Panc1 (cell line): ENCODE results near the gene MFSD12. TPM values are rescaled to one million over a fixed set of nuclear protein-coding genes. Genes with fewer than 3 reads are reported as not detected.

ENCODE experiments used
- ATAC-seq: fragments of 200-7000 bp; cut with Tn5 transposase; 2 replicates; pipeline ENCODE4 v1.9.1; 2020; ENCODE audit warnings: mild to moderate bottlenecking, moderate library complexity
- BruUV-seq: library from RNA; stranded (reverse); fragments of 400-500 nt; replicated peaks from 2 replicates; lab custom pipeline; 2021; lab: Mats Ljungman, UMichigan
- CTCF ChIA-PET: fragments of 300-600 bp; sonication (Branson Sonifier 250); formaldehyde crosslinking; loops from one replicate; lab custom pipeline; 2022; ENCODE audit warnings: antibody characterized with exemption; lab: Charles Lee
- POLR2A ChIA-PET: fragments of 300-600 bp; sonication (Branson Sonifier 250); formaldehyde crosslinking; loops from one replicate; lab custom pipeline; 2022; ENCODE audit warnings: antibody characterized with exemption; lab: Charles Lee
- DNase-seq: peaks from one replicate; pipeline ENCODE4 v3.0.0-alpha.2; 2010; ENCODE audit warnings: low read depth, low spot score
- H3K27ac ChIP-seq: 2 replicates; pipeline ENCODE4 v1.5.1; 2011; ENCODE audit warnings: mild to moderate bottlenecking, low read length, inconsistent platforms
- H3K27me3 ChIP-seq: fragments of 200-500 bp; sonication (Bioruptor generic); 2 replicates; pipeline ENCODE4 v1.6.0; 2014; ENCODE audit warnings: low read length, inconsistent platforms; ENCODE audit not compliant: control insufficient read depth, insufficient read depth
- H3K36me3 ChIP-seq: fragments of 200-500 bp; sonication (Bioruptor generic); 2 replicates; pipeline ENCODE4 v1.5.1; 2014; ENCODE audit warnings: inconsistent platforms, mild to moderate bottlenecking, low read length, moderate library complexity; ENCODE audit not compliant: control insufficient read depth, insufficient read depth
- H3K4me1 ChIP-seq: 2 replicates; pipeline ENCODE4 v1.5.1; 2011; ENCODE audit warnings: inconsistent platforms, mild to moderate bottlenecking, low read length, moderate library complexity; ENCODE audit not compliant: control insufficient read depth, insufficient read depth
- H3K4me3 ChIP-seq, 2 experiments: 2 replicates each; pipeline ENCODE4 v1.5.1; 2011 to 2012; ENCODE audit warnings: low read depth in 2 of 2, low read length in 2 of 2, mild to moderate bottlenecking in 2 of 2, inconsistent platforms in 1 of 2, moderate library complexity in 1 of 2
- H3K9me3 ChIP-seq: fragments of 200-500 bp; sonication (Bioruptor generic); 2 replicates; pipeline ENCODE4 v1.5.1; 2014; ENCODE audit warnings: low read depth, mild to moderate bottlenecking, inconsistent platforms, low read length, moderate library complexity; ENCODE audit not compliant: control insufficient read depth, insufficient read depth
- POLR2AphosphoS5 ChIP-seq: IDR thresholded peaks from 2 replicates; pipeline ENCODE4 v1.6.1; 2012; ENCODE audit warnings: mild to moderate bottlenecking, low read depth, low read length, moderate library complexity
- SIN3A ChIP-seq: IDR thresholded peaks from 2 replicates; pipeline ENCODE4 v1.6.1; 2012; ENCODE audit warnings: low read depth, mild to moderate bottlenecking, low read length, moderate library complexity, borderline replicate concordance; ENCODE audit not compliant: insufficient read depth
- TCF7L2 ChIP-seq: IDR thresholded peaks from 2 replicates; pipeline ENCODE4 v1.6.1; 2011; ENCODE audit warnings: mild to moderate bottlenecking, low read depth, low read length, inconsistent platforms
- in situ Hi-C: cut with HindIII; loops from 2 replicates; pipeline ENCODE4 v1.10.0; 2016; ENCODE audit warnings: low sequenced_read_pairs, low pct_unique_long_range_greater_than_20kb
- intact Hi-C: fragments of 100-400 bp; cut with micrococcal nuclease; formaldehyde crosslinking; loops from one replicate; pipeline ENCODE4 v1.10.0; 2022; ENCODE audit not compliant: unreplicated experiment
- total RNA-seq: library from RNA; stranded (reverse); gene quantifications from one replicate; pipeline ENCODE4 v1.2.1, GENCODE V29; 2021; ENCODE audit not compliant: unreplicated experiment
- TF ChIP-seq, protein P1 (sequence below), 2 experiments: IDR thresholded peaks; 2 replicates each; pipeline ENCODE4 v1.6.1; 2011 to 2012; ENCODE audit warnings: low read depth in 2 of 2, control low read depth in 1 of 2, low read length in 1 of 2, mild to moderate bottlenecking in 1 of 2, moderate library complexity in 1 of 2; ENCODE audit not compliant: insufficient read depth in 1 of 2
- TF ChIP-seq, protein P2 (sequence below): fragments of 450-650 bp; IDR thresholded peaks from 2 replicates; pipeline ENCODE4 v1.5.1; 2017; ENCODE audit warnings: mild to moderate bottlenecking

MFSD12 gene
- total RNA-seq, 1 experiment from 2014 or later, result 98.8 TPM

- ChIA-PET POLR2A (no interaction called here), CTCF (interaction anchor here (0.5 kb wide), 1 partner anchor 142 kb away, joined by 12 read pairs; no protein-coding TSS in a partner anchor)
- in situ Hi-C loops (no loop called here), intact Hi-C loops (no loop called here)
- H3K4me3 ChIP-seq, result no peak overlapping the region
- no TSS peak for BruUV-seq
- H3K4me1 ChIP-seq, result no peaks in the 10 kb centered on the region
- H3K36me3 ChIP-seq, result no peaks in the 10 kb centered on the region
- H3K9me3 ChIP-seq, result no peaks in the 10 kb centered on the region
- H3K27me3 ChIP-seq, result no peaks in the 10 kb centered on the region
- H3K27ac ChIP-seq, result no peak overlapping the region
- DNase-seq (no peak), ATAC-seq (no peak)
- TF ChIP-seq, protein P1, sequence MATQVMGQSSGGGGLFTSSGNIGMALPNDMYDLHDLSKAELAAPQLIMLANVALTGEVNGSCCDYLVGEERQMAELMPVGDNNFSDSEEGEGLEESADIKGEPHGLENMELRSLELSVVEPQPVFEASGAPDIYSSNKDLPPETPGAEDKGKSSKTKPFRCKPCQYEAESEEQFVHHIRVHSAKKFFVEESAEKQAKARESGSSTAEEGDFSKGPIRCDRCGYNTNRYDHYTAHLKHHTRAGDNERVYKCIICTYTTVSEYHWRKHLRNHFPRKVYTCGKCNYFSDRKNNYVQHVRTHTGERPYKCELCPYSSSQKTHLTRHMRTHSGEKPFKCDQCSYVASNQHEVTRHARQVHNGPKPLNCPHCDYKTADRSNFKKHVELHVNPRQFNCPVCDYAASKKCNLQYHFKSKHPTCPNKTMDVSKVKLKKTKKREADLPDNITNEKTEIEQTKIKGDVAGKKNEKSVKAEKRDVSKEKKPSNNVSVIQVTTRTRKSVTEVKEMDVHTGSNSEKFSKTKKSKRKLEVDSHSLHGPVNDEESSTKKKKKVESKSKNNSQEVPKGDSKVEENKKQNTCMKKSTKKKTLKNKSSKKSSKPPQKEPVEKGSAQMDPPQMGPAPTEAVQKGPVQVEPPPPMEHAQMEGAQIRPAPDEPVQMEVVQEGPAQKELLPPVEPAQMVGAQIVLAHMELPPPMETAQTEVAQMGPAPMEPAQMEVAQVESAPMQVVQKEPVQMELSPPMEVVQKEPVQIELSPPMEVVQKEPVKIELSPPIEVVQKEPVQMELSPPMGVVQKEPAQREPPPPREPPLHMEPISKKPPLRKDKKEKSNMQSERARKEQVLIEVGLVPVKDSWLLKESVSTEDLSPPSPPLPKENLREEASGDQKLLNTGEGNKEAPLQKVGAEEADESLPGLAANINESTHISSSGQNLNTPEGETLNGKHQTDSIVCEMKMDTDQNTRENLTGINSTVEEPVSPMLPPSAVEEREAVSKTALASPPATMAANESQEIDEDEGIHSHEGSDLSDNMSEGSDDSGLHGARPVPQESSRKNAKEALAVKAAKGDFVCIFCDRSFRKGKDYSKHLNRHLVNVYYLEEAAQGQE (IDR thresholded peaks at IDR 0.05; ENCODE audit: insufficient read depth in 1 of 2, low read depth in 2 of 2, low read length in 1 of 2), result no peak
- TF ChIP-seq, protein P2, sequence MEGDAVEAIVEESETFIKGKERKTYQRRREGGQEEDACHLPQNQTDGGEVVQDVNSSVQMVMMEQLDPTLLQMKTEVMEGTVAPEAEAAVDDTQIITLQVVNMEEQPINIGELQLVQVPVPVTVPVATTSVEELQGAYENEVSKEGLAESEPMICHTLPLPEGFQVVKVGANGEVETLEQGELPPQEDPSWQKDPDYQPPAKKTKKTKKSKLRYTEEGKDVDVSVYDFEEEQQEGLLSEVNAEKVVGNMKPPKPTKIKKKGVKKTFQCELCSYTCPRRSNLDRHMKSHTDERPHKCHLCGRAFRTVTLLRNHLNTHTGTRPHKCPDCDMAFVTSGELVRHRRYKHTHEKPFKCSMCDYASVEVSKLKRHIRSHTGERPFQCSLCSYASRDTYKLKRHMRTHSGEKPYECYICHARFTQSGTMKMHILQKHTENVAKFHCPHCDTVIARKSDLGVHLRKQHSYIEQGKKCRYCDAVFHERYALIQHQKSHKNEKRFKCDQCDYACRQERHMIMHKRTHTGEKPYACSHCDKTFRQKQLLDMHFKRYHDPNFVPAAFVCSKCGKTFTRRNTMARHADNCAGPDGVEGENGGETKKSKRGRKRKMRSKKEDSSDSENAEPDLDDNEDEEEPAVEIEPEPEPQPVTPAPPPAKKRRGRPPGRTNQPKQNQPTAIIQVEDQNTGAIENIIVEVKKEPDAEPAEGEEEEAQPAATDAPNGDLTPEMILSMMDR, result no peak; the same call in 1 of the 2 replicates
- TF ChIP-seq SIN3A (no peak), POLR2AphosphoS5 (no peak), TCF7L2 (no peak)
These were observed 30.7 kb downstream of the MFSD12 start for GRCh38 chr19:3526507-3527237.

DNA sequence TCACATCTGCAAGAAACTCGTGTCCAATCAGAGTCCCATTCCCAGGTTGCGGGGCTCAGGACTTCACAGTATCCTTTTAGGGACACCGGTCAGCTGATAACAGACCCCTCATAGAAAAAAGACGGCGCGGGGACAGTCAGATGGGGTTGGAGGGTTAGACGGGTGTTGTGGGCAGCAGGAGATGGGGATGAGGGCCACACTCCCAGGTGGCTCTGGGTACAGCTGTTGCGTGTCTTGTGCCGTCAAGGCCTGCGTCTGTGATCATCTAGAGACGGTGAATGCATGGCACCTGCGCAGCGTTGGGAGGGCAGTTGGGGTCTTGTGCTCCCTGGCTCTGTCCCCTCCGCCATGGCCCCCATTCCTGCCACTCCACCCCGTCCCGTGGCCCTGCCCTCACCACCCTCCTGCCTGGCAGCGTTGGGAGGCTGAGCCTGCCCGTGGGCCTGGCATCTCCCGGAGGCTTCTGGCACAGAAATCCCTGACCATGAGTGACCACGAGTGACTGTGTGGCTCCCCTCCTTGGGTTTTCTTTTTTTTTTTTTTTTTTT is 32.4 kb downstream of the MFSD12 start:
- TF ChIP-seq, protein P2, result no peak
- TF ChIP-seq, protein P1 (IDR thresholded peaks at IDR 0.05; ENCODE audit: insufficient read depth in 1 of 2, low read depth in 2 of 2, low read length in 1 of 2), result no peak
- TF ChIP-seq TCF7L2 (no peak), POLR2AphosphoS5 (no peak), SIN3A (no peak)
- DNase-seq (no peak), ATAC-seq (no peak)
- ChIA-PET CTCF (no interaction called here), POLR2A (no interaction called here)
- H3K9me3 ChIP-seq, result no peaks in the 10 kb centered on the region
- H3K27ac ChIP-seq, result no peak overlapping the region
- no peaks in the 10 kb centered on the region for H3K27me3 ChIP-seq
- H3K4me3 ChIP-seq, result no peak overlapping the region
- no TSS peak for BruUV-seq
- no peaks in the 10 kb centered on the region for H3K36me3 ChIP-seq
- H3K4me1 ChIP-seq, result no peaks in the 10 kb centered on the region
- intact Hi-C loops (no loop called here), in situ Hi-C loops (no loop called here)
